ENCODE measurements around the gene FIGLA.

- TF ChIP-seq POLR2A (IDR thresholded peaks at IDR 0.05; ENCODE audit: low read length) (no peak), GATA1 (IDR thresholded peaks at IDR 0.05; ENCODE audit: low read depth, low read length) (no peak)
Observed at GRCh38 chr2:70801607-70802263, 11.3 kb upstream of the FIGLA start.

All from erythroblast (primary cell).